ENCODE results near the gene OPRM1.

- TF ChIP-seq CTCF (IDR thresholded peaks at IDR 0.05; ENCODE audit: insufficient read depth, low read depth, low read length) (no peak), EZH2 (IDR thresholded peaks at IDR 0.05; ENCODE audit: insufficient read depth, low read length) (no peak)
Measured at GRCh38 chr6:154167126-154167525, 128.1 kb downstream of the OPRM1 start.
